ENCODE measurements around the gene MOCS1.
A peak's percentile ranks its signal among the peaks of the same experiment; 100 is the strongest.
"Not testable (repeated sequence)": the region's sequence is repeated elsewhere in the genome, so short reads cannot be mapped to it uniquely, and the experiment has no call there.

MOCS1 gene

GRCh38 chr6:39934131-39934757 is at the start of gene MOCS1:
TSS of gene MOCS1 (minus strand) at chr6:39934462. CDS start at chr6:39934417, 45 bp downstream.
- DNase-seq = peak; percentile 18

GRCh38 chr6:39984051-39984450 is 49.8 kb upstream of the MOCS1 start:
- DNase-seq = no peak

- DNase-seq = no peak
Observed at GRCh38 chr6:39983193-39983592, 48.9 kb upstream of the MOCS1 start.

- DNase-seq = no peak
Observed at GRCh38 chr6:39982720-39983119, 48.5 kb upstream of the MOCS1 start.

GRCh38 chr6:39980839-39981580 is 46.7 kb upstream of the MOCS1 start:
- no peak for DNase-seq

- DNase-seq = no peak
Observed at GRCh38 chr6:39979461-39980328, 45.4 kb upstream of the MOCS1 start.

GRCh38 chr6:39978240-39978639 is 44.0 kb upstream of the MOCS1 start:
- DNase-seq = no peak

GRCh38 chr6:39973661-39974060 is 39.4 kb upstream of the MOCS1 start:
- no peak for DNase-seq

GRCh38 chr6:39972717-39973116 is 38.5 kb upstream of the MOCS1 start:
- not testable (repeated sequence) for DNase-seq

- DNase-seq = not testable (repeated sequence)
Observed at GRCh38 chr6:39971131-39971530, 36.9 kb upstream of the MOCS1 start.

GRCh38 chr6:39965751-39966150 is 31.5 kb upstream of the MOCS1 start:
- no peak for DNase-seq

- no peak for DNase-seq
Observed at GRCh38 chr6:39964530-39964929, 30.3 kb upstream of the MOCS1 start.

- no peak for DNase-seq
Observed at GRCh38 chr6:39964094-39964493, 29.8 kb upstream of the MOCS1 start.

GRCh38 chr6:39962831-39963230 is 28.6 kb upstream of the MOCS1 start:
- no peak for DNase-seq

GRCh38 chr6:39961178-39961577 is 26.9 kb upstream of the MOCS1 start:
- DNase-seq = no peak

- no peak for DNase-seq
Observed at GRCh38 chr6:39958947-39959346, 24.7 kb upstream of the MOCS1 start.

- DNase-seq = no peak
Observed at GRCh38 chr6:39956936-39957335, 22.7 kb upstream of the MOCS1 start.

GRCh38 chr6:39953076-39953618 is 18.9 kb upstream of the MOCS1 start:
- DNase-seq = no peak

- no peak for DNase-seq
Observed at GRCh38 chr6:39952167-39952566, 17.9 kb upstream of the MOCS1 start.

- no peak for DNase-seq
Observed at GRCh38 chr6:39951716-39952115, 17.5 kb upstream of the MOCS1 start.

- DNase-seq = no peak
Observed at GRCh38 chr6:39951191-39951590, 16.9 kb upstream of the MOCS1 start.

- DNase-seq = no peak
Observed at GRCh38 chr6:39950125-39950720, 16.0 kb upstream of the MOCS1 start.

GRCh38 chr6:39948199-39948791 is 14.0 kb upstream of the MOCS1 start:
- DNase-seq = no peak

All from NCI-H748 treated with DMSO at 0.1 percent for 48 hours (cell line).